GM19455 (cell line): ENCODE measurements around the gene ARMC3.
A peak's percentile ranks its signal among the peaks of the same experiment; 100 is the strongest.
"Not testable (repeated sequence)": the region's sequence is repeated elsewhere in the genome, so short reads cannot be mapped to it uniquely, and the experiment has no call there.

Experiments
- ATAC-seq: cut with Tn5 transposase; IDR thresholded peaks from one replicate; pipeline ENCODE4 v1.9.1; 2021; ENCODE audit not compliant: unreplicated experiment

The ARMC3 gene

DNA sequence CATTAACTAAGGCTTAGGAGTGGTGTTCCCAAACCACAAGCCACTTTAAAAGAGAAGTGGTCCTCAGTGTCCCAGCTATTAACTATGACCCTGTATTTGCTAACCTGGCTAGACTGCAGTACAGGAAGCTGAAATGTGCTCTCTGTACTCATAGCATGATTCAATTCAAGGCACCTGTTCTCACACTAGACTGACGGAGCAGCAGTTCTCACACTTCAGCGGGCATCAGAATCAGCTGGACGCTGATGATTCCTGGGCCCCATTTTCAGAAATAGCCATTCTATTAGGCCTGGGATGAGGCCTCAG is 143.0 kb downstream of the ARMC3 start:
- peak; percentile 58 for ATAC-seq

DNA sequence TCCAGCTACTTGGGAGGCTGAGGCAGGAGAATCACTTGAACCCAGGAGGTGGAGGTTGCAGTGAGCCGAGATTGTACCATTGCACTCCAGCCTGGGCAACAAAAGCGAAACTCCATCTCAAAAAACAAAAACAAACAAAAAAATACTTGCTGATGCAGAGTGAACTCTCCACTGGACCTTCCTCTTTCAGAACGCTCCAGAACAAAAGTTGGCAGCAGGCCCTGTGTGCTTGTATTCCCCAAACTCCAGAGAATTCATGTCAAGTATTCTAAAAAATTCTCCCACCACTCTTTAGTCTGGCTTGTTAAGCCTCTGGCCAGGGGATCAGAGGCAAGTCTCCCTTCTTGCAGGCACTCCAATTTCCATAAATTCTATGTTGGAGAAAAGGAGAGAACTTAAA is 144.7 kb downstream of the ARMC3 start:
- ATAC-seq, result not testable (repeated sequence)

DNA sequence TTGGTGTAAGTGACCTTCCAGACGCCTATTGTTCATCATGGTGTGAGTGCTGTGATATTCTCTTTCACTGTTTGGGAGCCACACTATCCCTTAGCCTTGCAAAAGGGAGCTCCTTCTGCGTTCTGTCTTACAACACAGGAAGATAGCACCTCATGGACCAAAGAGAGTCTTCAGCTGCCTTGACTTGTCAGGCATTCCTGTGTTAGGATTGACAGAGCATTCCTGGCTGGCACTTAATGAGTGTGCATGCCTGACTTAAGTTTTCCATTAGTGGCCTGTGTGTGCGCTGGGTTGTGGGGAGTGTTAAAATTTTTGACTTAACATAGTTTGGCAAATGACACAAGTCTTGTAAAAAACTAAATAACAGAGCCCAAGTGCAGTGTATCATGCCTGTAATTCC is 145.7 kb downstream of the ARMC3 start:
- ATAC-seq, result no peak

DNA sequence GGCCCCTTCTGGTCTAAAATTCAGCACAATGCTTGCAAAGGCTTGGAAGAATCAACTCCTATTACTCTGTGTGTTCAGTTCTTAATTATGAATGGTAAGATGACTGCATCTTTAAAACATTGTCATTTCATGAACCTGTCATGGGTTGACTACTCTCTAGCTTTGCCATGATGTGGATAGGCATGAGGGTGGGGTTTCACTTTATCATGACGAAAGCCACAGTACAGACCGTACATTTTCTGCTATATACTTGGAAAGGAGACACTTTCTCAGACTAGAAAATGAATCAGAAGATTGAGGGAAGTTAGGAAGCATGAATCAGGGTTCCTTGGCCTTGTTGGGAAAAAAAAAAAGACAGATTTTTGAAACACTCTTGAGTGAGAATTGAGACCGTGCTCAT is 147.8 kb downstream of the ARMC3 start:
- no peak for ATAC-seq

DNA sequence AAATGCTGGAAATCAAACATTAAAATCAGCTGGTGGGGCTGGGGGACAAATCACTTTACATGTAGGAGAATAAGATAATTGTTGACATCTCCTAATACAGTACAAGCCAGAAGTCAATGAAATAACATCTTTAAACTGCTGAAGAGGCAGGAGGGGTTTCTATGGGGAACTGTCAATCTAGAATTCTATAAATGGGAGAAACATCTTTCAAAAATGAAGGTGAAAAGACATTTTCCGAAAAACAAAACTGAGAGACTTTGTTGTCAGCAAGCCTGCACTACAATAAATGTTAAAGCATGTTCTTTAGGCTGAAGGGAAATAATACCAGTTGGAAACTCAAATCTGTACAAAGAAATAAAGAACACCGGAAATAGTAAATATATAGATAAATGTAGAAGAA is 150.3 kb downstream of the ARMC3 start:
- no peak for ATAC-seq

DNA sequence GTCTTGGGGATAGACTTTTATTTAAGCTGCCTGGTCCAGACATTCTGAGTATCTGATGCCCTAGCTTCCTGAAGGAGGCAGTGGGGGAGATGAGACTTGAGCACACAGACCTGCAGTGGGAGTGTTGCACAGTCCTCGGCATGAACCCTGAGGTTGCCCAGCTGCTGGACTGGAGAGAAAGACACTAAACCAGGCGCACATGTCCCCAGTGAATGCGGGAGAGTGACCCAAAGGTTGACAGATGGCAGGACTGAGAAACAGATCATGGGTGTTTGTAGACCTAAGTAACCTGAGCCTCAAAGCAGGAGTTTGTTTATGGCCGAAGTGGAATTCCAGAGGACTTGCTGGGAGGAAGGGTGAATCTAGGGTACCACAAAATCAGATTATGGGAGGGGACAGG is 151.8 kb downstream of the ARMC3 start:
- ATAC-seq, result no peak

DNA sequence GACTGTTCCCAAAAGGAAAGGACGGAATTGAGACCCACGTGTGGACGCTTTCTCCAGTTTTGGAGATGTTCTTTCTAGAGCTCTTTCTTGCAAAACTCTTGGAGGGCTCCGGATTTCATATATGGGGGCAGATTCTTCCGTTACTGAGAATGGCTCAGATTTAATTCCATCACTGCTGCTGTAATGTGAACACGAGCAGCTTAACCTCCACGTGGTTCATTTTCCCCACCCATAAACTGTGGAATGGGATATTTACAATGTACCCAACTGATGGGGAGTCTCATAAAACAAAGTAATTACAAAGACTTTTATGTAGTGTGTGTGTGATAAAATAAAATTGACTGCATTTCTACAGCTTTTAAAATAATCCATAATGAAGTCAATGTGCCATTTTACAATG is 152.4 kb downstream of the ARMC3 start:
- ATAC-seq, result no peak

DNA sequence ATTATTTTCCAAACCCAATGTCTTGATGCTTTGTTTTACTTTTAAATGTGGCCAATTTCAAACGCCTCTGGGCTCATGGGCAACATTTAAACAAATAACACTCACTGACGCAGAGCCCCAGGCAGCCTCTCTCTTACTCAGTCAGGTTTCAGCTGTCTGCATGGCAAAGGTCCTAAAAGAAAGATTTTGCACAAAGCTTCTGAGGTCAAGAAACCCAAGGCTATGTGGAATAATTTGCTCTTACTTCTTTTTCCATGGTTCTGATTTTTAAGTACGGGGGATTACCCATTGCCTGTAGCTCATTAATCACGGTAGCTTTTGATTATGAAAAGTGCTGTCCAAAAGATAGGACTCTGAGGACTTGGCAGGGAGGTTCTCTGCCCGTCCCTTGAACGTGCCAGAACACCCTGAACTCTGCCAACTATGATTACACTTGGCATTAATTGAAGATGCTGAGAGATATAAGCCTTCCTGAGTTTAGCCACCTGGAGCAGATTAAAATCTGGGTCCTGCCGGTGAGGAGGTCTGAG is 153.4 kb downstream of the ARMC3 start:
- no peak for ATAC-seq

DNA sequence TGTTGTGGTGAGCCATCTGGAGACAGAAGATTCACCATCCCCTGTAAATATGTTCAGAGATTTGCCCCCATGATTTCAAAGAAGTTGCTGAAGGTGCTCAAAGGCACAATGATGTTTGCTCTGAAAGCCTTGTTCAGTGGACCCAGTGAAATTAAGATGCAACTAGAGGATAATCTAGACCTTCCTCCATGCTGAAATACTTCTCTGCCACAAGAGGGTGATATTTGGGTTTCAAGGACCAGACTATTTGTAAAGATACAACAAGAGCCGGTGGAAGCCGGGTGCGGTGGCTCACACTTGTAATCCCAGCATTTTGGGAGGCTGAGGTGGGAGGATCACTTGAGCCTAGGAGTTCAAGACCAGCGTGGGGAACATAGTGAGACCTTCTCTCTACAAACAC is 154.0 kb downstream of the ARMC3 start:
- peak; percentile 61 for ATAC-seq
